PC-9 (cell line): ENCODE results near the gene PRKCA.

Experiments
- CTCF ChIP-seq: fragments of 200-600 bp; sonication (generic); conservative IDR thresholded peaks from 2 replicates; pipeline ENCODE4 v1.6.1; 2017; ENCODE audit warnings: mixed run types, antibody characterized with exemption, mild to moderate bottlenecking, moderate library complexity
- EZH2 ChIP-seq: fragments of 200-600 bp; sonication (generic); IDR thresholded peaks from 2 replicates; pipeline ENCODE4 v1.8.0; 2017; ENCODE audit warnings: antibody characterized with exemption, low read depth

GRCh38 chr17:66817750-66818149 lies 515.3 kb downstream of the PRKCA start:
- TF ChIP-seq CTCF, result no peak
- TF ChIP-seq EZH2, result no peak
